GM21423 (cell line): Measurements from ENCODE around the gene NAIP.
"Not testable (repeated sequence)": the region's sequence is repeated elsewhere in the genome, so short reads cannot be mapped to it uniquely, and the experiment has no call there.

Experiments
- ATAC-seq: cut with Tn5 transposase; IDR thresholded peaks from one replicate; pipeline ENCODE4 v1.9.1; 2021; ENCODE audit warnings: mild to moderate bottlenecking, moderate library complexity; ENCODE audit not compliant: unreplicated experiment

Gene NAIP

DNA sequence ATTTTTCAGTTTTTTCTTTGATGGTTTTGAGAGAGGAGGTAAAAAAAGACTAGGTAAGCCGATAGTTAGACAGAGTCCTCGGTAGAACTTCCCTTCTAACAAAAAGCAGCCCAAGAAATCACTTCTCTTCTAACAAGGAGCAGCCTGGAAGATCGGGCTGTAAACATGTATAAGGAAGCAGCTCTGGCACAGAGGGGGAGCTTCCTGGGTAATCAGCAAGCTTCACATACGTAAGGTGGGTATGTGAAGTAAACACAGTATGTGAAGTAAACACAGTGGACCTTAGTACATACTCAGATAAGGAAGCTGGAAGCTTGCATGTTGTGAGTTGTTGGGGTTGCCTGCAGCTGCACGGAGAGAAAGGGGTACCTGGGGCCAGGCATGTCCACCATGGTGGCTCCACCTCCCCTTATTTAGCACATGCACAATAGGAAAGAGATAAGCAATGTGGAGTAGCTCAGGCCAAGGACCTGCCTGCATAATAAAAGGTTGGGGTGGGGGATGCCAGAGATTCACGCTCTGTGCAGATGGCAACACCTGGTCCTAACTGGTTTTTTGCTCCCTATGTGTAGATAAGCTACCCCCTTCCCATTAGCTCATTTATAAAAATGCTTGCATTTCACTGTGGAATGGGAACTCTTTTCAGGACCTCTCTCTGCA is 93.3 kb downstream of the NAIP start:
- not testable (repeated sequence) for ATAC-seq

DNA sequence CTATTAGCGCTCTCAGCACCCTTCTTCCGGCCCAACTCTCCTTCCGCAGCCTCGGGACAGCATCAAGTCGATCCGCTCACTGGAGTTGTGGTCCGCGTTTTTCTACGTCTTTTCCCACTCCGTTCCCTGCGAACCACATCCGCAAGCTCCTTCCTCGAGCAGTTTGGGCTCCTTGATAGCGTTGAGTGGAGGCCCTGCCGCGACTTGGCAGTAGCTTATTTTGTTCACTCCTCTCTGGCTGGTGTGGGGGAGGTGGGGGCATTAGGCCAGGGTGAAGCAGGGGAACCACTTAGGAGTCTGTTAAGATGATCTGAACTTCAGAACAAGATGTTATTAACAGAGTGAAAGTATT is 100.0 kb downstream of the NAIP start:
- ATAC-seq = not testable (repeated sequence)
